Activated naive CD8-positive, alpha-beta T cell (primary cell): ENCODE results near the gene TP73.

Experiments used
- H3K27ac Mint-ChIP-seq: one replicate; pipeline ENCODE4 v1.8.0; 2021; ENCODE audit warnings: mixed read lengths
- H3K27me3 Mint-ChIP-seq: one replicate; pipeline ENCODE4 v1.8.0; 2021; ENCODE audit warnings: mixed read lengths
- H3K36me3 Mint-ChIP-seq: one replicate; pipeline ENCODE4 v1.8.0; 2021; ENCODE audit warnings: mixed read lengths
- H3K4me1 Mint-ChIP-seq: one replicate; pipeline ENCODE4 v1.8.0; 2021; ENCODE audit warnings: low read depth, mixed read lengths
- H3K4me3 Mint-ChIP-seq: one replicate; pipeline ENCODE4 v1.8.0; 2021; ENCODE audit warnings: mild to moderate bottlenecking, mixed read lengths
- H3K9me3 Mint-ChIP-seq: one replicate; pipeline ENCODE4 v1.8.0; 2021; ENCODE audit warnings: low read depth, mixed read lengths

Gene TP73

DNA sequence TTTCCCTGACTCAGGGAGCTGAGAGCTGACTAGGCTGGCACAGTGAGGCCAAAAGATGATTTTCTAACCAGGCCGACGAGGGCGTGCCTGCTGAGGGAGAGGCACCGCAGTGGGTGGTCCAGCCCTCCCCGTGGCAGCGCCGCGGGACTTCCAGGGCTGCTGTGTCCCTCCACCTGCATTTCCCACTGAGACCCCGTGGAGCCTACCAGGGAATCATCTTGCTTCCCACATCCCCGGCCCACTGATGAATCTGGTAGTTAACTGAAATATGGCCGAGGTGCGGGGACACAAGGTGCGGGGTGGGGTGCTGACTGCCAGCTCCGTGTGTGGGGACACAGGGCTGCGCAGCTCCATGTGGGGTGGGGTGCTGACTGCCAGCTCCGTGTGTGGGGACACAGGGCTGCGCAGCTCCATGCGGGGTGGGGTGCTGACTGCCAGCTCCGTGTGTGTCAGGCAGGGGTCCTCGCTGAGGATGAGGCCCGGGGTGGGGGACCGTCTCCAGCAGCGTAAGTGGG is 12.9 kb upstream of the TP73 start:
- no peak overlapping the region for H3K27ac Mint-ChIP-seq
- H3K9me3 Mint-ChIP-seq: no peaks in the 10 kb centered on the region
- peaks cover 2% of the 10 kb centered on the region for H3K36me3 Mint-ChIP-seq
- H3K4me3 Mint-ChIP-seq: no peak overlapping the region
- H3K4me1 Mint-ChIP-seq: no peaks in the 10 kb centered on the region
- H3K27me3 Mint-ChIP-seq: no peaks in the 10 kb centered on the region

- Mint-ChIP-seq H3K27ac (no peak overlapping the region), H3K9me3 (no peaks in the 10 kb centered on the region), H3K4me1 (no peaks in the 10 kb centered on the region), H3K27me3 (no peaks in the 10 kb centered on the region), H3K36me3 (peaks cover 2% of the 10 kb centered on the region), H3K4me3 (no peak overlapping the region)
Measured at GRCh38 chr1:3640121-3640837, 12.0 kb upstream of the TP73 start.

- H3K36me3 Mint-ChIP-seq: peaks cover 4% of the 10 kb centered on the region
- H3K27ac Mint-ChIP-seq: no peak overlapping the region
- H3K27me3 Mint-ChIP-seq: no peaks in the 10 kb centered on the region
- no peaks in the 10 kb centered on the region for H3K4me1 Mint-ChIP-seq
- H3K9me3 Mint-ChIP-seq: no peaks in the 10 kb centered on the region
- no peak overlapping the region for H3K4me3 Mint-ChIP-seq
Measured at GRCh38 chr1:3641046-3641760, 11.1 kb upstream of the TP73 start.

DNA sequence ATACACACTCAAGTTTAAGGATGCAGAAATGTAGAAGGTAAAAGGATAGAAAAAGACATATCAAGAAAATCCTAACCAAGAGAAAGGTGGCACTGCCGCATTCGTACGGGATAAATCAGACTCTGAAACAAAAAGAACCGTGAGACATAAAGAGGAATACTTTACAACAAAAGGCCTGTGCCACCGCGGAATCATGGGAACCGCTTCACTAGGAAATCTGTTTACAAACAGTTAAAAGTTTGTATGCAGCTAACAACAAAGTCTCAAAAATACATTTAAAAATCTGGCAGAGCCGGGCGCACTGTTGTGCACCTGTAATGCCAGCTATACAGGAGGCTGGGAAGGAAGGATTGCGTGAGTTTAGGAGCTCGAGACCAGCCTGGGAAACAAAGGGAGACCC is 10.5 kb upstream of the TP73 start:
- H3K27ac Mint-ChIP-seq: no peak overlapping the region
- no peaks in the 10 kb centered on the region for H3K27me3 Mint-ChIP-seq
- no peak overlapping the region for H3K4me3 Mint-ChIP-seq
- no peaks in the 10 kb centered on the region for H3K9me3 Mint-ChIP-seq
- no peaks in the 10 kb centered on the region for H3K4me1 Mint-ChIP-seq
- H3K36me3 Mint-ChIP-seq: peaks cover 4% of the 10 kb centered on the region

DNA sequence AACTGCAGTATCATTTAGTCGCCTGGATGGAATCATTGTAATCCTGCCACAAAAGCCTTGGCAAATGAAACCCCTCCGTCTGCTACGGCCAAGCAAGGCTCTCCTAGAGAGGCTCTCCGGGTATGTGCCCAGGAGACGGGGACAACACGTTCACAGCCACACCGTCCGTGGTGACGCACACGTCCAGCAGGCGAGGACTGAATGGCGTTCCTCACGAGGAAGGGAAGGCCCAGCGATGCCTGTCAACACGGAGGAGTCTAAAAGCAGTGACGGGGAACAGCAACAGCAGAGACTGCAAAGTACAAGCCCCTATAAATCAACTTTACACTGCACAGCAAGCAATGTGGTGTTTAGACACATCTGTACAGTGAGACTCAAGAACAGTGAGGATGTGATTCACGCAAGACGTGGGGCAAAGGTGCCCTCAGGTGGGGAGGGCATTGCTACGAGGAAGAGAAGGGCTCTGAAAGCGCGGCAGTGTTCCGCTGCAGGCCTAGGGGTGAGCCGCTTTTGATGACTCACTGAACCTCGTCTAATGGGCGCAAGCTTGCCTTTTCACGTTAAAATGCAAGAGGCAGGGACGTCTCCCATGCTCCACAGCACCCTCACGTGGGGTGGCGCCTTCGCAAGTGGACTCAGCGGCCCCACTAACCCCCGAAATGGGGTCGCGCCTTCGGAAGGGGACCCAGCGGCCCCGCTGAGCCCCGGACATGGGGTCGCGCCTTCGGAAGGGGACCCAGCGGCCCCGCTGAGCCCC is 9.2 kb upstream of the TP73 start:
- Mint-ChIP-seq H3K9me3 (no peaks in the 10 kb centered on the region), H3K27ac (no peak overlapping the region), H3K36me3 (peaks cover 6% of the 10 kb centered on the region), H3K4me3 (no peak overlapping the region), H3K4me1 (peaks cover 4% of the 10 kb centered on the region), H3K27me3 (no peaks in the 10 kb centered on the region)

GRCh38 chr1:3644273-3644672 is 8.0 kb upstream of the TP73 start:
- Mint-ChIP-seq H3K4me3 (no peak overlapping the region), H3K27me3 (no peaks in the 10 kb centered on the region), H3K9me3 (no peaks in the 10 kb centered on the region), H3K27ac (no peak overlapping the region), H3K36me3 (peaks cover 6% of the 10 kb centered on the region), H3K4me1 (peaks cover 15% of the 10 kb centered on the region)

- peaks cover 18% of the 10 kb centered on the region for H3K4me1 Mint-ChIP-seq
- H3K36me3 Mint-ChIP-seq: peaks cover 6% of the 10 kb centered on the region
Measured at GRCh38 chr1:3645247-3645646, 7.1 kb upstream of the TP73 start.

DNA sequence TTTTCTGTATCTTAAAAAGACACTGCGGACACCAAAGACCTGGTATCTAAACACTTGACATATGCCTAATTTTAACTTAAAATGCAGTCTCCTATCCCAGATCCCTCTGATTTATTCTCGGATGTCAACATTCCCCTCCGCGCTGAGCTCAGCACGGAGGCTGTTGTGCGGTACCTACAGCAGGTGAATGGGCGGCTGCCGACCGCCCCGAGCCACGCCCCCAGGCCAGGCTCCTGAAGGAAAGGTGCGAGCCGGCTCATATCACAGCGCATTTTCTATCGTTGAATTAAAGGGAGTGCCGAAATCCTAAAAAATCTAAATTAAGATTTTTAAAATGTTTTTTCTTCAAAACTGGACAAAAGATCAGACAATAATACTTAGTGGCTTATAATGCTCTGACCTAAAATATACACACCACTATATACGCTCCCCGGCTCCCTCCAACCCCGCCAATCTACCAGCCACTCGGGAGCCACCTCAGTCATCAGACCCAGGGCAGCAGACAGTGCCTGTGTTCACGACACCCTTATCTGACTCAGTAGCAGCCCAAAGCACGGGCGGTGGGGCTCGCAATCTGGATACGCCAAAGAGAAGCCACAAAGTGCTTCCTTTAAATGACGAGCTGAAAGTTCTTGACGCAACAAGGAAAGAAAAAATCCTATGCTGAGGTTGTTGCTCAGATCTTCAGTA is 6.5 kb upstream of the TP73 start:
- H3K9me3 Mint-ChIP-seq: no peaks in the 10 kb centered on the region
- peaks cover 1% of the 10 kb centered on the region for H3K27me3 Mint-ChIP-seq
- peaks cover 6% of the 10 kb centered on the region for H3K36me3 Mint-ChIP-seq
- peaks cover 20% of the 10 kb centered on the region for H3K4me1 Mint-ChIP-seq
- no peak overlapping the region for H3K4me3 Mint-ChIP-seq
- H3K27ac Mint-ChIP-seq: no peak overlapping the region

More at GRCh38 chr1:3645247-3645646, 7.1 kb upstream of the TP73 start:
- Mint-ChIP-seq H3K27me3 (no peaks in the 10 kb centered on the region), H3K9me3 (no peaks in the 10 kb centered on the region), H3K4me3 (no peak overlapping the region), H3K27ac (no peak overlapping the region)

DNA sequence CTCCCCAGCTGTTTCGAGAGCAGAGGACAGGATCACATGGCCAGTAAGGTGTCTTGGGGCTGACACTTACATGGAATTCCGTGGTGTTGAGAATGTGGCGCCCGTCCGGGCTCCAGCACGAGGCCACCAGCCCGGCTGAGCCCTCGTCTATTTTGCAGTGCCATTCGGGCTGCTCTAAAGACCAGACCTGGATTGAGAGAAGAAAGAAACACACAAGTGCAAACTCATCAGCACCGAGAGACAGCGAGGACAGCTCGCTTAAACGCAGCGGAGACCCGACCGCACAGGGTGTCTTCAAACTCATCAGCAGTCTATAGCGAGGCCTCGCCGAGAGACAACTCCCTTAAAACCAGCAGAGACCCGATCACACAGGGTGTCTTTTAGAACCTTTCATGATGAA is 5.7 kb upstream of the TP73 start:
- H3K27ac Mint-ChIP-seq: peak overlapping the region; percentile 16
- peaks cover 23% of the 10 kb centered on the region for H3K4me1 Mint-ChIP-seq
- no peaks in the 10 kb centered on the region for H3K9me3 Mint-ChIP-seq
- peaks cover 1% of the 10 kb centered on the region for H3K27me3 Mint-ChIP-seq
- peaks cover 6% of the 10 kb centered on the region for H3K36me3 Mint-ChIP-seq
- no peak overlapping the region for H3K4me3 Mint-ChIP-seq

DNA sequence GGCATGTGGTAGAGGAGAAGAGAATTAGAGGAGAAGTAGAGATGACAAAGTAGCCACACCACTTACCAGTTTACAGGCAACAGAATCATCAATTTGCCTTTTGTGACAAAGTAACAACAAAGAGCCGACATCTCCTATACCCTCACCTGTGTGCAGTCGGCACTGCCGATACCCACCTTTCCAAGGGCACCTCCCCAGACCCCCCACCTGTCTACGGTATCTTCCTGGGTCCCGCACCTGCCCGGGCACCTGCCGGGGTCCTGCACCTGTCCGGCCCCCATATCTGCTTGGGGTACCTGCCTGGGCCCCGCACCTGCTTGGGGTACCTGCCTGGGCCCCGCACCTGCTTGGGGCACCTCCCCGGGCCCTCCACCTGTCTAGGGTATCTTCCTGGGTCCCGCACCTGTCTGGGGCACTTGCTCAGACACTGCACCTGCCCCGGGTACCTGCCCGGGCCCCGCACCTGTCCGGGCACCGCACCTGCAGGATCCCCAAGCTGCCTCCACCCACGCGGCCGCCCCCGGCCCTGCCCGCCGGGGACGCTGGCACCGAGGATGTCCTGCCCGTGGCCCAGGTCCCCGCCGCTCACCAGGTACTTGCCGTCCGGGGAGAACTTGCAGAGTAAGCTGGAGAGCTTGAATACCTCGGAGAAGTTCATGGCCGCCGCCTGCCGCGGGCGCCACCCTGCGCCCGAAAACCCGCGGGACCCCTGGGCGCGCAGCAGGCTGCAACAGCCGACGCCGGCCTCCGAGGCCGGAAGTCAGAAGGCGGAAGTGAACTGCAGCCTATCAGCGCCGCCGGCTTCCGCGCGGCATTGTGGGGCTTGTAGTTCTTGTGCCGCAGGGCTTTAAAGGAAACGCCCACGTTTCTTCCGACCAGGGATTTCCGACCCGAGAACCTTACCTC is 2.7 kb upstream of the TP73 start, which contains the start of gene WRAP73:
WRAP73 (minus strand) TSS at position 762 of the 906 bp plus-strand sequence; CDS start at position 658, 104 bp downstream.
- peak within 1 kb of the TSS; percentile 87 for H3K4me3 Mint-ChIP-seq
- no peaks in the 10 kb centered on the region for H3K9me3 Mint-ChIP-seq
- peaks cover 12% of the 10 kb centered on the region for H3K27me3 Mint-ChIP-seq
- H3K27ac Mint-ChIP-seq: peak within 1 kb of the TSS; percentile 77
- peaks cover 4% of the 10 kb centered on the region for H3K36me3 Mint-ChIP-seq
- H3K4me1 Mint-ChIP-seq: peaks cover 25% of the 10 kb centered on the region

- peak overlapping the region; percentile 87 for H3K4me3 Mint-ChIP-seq
- peaks cover 15% of the 10 kb centered on the region for H3K27me3 Mint-ChIP-seq
- no peaks in the 10 kb centered on the region for H3K9me3 Mint-ChIP-seq
- peaks cover 4% of the 10 kb centered on the region for H3K36me3 Mint-ChIP-seq
- peak overlapping the region; percentile 73 for H3K27ac Mint-ChIP-seq
- H3K4me1 Mint-ChIP-seq: peaks cover 25% of the 10 kb centered on the region
Measured at GRCh38 chr1:3650248-3651025, 1.9 kb upstream of the TP73 start.

DNA sequence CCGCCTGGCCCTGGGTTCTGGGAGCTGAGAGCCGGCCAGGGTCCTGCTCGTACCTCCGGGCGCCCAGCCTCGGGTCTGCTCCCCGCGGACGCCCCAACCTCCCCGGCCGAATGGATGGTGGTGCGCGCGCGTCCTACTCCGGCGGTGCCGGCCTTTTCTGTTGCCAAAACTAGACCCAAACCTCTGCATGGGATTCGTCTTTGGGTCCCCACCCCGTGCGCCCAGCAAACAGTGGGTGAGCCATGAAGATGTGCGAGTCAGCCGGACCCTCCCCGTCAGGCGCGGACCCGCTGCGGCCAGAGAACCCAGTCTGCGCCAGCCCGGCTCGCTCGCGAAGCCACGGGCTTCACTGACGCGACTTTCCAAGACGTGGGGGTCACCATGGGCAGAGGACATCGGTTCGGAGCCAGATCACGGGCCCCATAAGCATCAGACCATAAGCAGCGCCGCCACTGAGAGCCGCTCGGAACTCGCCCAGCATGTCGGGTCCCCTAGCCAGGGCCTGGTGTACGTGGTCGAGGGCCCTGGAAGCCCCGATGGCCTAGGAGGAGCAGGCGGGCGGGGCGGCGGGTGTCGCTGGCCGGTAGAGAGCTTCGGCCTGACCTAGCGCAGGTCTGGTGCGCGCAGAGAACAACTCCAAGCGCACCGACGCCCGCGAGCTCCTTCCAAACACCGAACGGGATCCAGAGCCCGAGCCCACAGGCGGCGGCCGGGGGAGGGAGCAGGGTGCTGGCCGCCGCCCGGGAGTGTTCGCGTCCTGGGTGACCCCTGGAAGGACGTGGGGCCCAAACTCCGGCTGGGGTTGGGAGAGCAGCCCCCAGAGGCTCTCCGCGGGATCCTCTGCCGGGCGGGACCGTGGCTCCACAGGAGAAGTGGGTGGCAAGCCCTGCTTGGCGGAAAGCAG is 1.0 kb upstream of the TP73 start:
- Mint-ChIP-seq H3K27me3 (peaks cover 18% of the 10 kb centered on the region), H3K4me3 (peak overlapping the region; percentile 59), H3K27ac (no peak overlapping the region), H3K9me3 (no peaks in the 10 kb centered on the region), H3K4me1 (peaks cover 25% of the 10 kb centered on the region), H3K36me3 (peaks cover 2% of the 10 kb centered on the region)
